ENCODE measurements around the gene CHSY1.
"Not testable (repeated sequence)": the region's sequence is repeated elsewhere in the genome, so short reads cannot be mapped to it uniquely, and the experiment has no call there.

Gene CHSY1

DNA sequence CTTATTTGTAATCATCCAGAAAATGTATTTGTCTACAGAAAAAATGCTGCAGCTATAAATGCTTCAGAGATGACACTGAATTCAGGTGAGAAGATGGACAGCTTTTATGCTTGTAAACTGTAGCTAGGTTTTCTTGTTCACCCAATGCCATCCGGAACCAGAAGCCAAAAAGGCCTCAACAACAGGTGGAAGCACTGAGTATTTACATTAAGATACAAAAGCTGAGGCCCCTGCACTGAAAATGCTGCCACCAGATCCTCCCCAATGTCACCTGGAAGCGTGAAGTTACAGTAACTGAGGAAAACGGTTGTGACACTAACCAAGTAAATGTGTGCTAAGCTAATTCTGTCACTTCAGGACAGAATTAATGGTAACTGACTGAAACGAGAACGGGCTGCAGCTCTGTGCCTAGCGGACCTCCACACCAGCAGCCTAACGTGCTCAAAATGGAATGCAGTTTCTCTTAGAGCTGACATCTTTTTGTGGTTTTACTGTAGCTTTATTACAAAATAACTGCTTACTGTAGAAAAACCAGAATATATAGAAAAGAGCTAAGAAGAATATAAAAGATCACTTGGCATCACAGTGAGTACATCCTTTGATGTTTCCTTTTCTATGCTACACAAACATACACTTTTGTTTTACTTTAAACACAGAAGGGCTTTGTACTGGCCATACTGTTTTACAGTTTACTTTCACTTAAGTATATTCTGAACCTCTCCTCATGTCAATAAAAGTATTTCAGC lies 7.6 kb downstream of the CHSY1 start:
- no peak for DNase-seq (ENCODE audit: low read depth)

GRCh38 chr15:101243420-101243819 lies 8.4 kb downstream of the CHSY1 start:
- DNase-seq (ENCODE audit: low read depth): no peak

- no peak for DNase-seq (ENCODE audit: low read depth)
Observed at GRCh38 chr15:101242999-101243336, 8.9 kb downstream of the CHSY1 start.

GRCh38 chr15:101242160-101242998 lies 9.5 kb downstream of the CHSY1 start:
- DNase-seq (ENCODE audit: low read depth): peak; percentile 33

GRCh38 chr15:101240358-101240757 lies 11.5 kb downstream of the CHSY1 start:
- DNase-seq (ENCODE audit: low read depth): no peak

DNA sequence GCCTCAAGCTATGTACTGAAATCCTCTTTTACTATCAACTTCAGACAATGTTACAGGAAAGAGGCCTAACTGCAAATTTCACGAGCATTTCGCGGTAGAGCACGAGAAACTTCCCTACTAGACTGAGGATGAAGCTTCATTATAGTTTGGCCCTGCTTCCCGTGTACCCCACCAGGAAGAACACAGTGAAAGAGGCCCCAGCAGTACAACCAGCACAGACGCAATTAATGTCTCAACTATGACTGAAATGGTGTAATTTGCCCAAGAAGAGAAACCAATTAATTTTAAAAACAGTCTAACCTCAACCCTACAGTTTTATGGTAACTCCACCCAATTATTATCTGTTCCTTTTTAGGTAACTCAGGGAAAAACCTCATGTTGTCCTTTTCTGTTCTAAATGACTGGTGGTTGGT lies 12.1 kb downstream of the CHSY1 start:
- DNase-seq (ENCODE audit: low read depth): no peak

DNA sequence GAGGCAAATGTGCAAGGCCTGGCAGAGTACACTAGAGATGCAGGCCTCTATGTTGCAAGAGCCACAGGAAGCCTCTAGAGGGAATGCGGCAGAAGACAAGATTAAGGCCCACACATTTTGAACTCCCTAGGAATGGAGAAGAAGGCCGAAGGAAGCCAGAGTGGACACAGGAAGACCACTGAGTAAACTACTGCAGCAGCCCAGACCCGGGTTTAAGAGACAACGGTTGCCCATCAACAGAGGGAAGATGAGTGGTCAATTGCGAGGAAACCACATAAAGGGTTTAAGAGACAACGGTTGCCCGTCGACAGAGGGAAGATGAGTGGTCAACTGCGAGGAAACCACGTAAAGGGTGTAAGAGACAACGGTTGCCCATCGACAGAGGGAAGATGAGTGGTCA lies 14.6 kb downstream of the CHSY1 start:
- no peak for DNase-seq (ENCODE audit: low read depth)

DNA sequence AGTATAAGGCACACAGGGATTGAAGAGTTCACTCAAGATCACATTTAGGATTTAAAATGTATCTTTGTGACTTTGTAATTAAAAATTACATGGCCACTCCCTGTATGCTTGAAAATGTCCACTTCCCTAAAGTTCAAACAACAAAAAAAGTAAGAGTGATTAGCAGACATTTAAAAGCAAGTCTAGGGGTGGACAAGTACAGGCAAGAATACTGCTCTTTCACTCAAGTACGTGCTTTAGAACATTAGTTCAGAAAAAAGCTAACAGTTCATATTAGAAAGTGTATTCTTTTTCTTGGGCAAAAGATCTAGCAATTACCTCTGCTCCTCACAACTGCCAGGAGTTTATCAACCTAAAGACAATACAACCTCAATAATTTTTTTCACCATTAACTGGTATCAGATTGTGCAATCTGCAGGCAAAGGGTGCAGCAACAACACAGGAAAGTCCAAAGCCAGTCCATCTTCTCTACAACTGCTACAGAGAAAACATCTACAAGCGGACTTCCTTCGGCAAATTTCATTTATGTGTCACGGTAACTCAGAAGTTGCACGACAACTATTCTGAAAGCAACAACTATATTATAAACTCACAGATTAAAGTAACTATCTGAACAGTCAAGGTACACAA lies 18.1 kb downstream of the CHSY1 start:
- DNase-seq (ENCODE audit: low read depth): no peak

DNA sequence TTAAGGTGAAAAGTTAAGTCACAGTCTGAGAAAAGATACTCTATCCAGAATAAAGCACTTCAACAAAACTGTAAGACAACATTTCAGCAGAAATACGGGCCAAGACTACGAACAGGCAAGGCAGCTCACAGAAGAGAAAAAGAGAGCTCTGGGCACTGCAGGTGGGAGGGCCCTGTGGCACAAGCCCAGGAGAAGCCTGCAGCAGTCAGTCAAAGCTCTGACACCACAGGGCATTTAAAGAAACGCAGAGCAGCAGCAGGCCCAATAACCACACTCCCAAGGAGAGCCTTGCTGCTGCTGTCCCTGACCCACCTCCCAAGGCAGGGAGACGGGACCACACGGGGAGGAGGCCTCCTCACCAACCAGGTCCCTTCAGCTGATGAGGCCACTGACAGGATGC lies 19.2 kb downstream of the CHSY1 start:
- DNase-seq (ENCODE audit: low read depth): no peak

GRCh38 chr15:101228313-101228712 lies 23.5 kb downstream of the CHSY1 start:
- no peak for DNase-seq (ENCODE audit: low read depth)

- no peak for DNase-seq (ENCODE audit: low read depth)
Observed at GRCh38 chr15:101225658-101226057, 26.2 kb downstream of the CHSY1 start.

DNA sequence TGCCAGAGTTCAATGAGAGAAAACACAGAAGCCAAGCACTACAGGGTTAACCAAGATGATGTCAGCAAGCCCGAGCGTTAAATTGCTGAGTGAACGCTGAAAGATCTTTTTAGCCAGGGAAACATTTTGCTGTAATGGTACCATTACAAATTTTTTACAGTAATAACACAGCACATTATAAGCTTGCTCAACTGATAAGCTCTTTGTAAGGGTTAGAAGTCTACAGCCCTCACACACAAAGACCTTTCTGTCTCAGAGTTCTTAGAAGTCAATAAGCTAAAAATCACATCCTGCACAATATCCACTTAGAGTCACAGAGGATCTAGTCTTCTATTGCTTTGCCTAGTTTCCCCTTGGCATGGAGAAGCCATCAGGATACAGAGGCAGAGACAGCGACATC lies 29.9 kb downstream of the CHSY1 start:
- DNase-seq (ENCODE audit: low read depth): no peak

DNA sequence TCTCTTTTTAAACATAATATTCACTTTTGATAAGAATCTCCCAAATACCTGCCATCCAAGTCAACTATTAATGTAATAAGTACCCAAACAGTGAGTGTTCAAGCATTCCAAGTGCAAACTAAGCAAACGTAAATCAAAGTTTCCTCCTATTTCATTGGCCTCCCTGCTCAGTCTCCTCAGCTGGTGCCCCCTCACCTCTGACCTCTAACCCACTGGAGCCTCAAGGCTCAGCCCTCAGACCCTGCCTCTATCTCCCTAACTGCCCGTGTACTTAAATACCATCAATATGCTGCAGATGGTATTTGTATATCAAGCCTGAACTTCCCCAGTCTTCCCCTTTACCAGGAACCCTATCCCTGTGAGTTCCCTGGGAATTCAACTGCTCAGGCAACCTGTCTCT lies 31.8 kb downstream of the CHSY1 start:
- no peak for DNase-seq (ENCODE audit: low read depth)

DNA sequence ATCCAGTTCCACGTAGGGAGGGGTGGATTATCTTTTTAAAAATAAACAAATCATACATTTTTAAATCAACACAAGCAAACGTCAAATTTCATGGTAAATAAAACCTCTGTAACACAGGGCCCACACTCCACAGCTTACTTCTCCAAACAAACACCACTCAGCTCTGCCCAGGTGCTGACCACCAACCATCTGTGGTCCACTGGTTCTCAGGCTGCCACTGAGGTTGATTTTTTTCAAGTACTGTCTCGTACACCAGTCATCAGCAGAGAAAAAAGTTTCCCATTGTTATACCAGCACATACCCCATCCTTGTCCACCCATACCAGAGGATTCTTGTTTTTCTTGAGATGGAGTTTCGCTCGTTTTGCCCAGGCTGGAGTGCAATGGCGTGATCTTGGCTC lies 32.4 kb downstream of the CHSY1 start:
- DNase-seq (ENCODE audit: low read depth): no peak

- DNase-seq (ENCODE audit: low read depth): no peak
Observed at GRCh38 chr15:101217446-101217845, 34.4 kb downstream of the CHSY1 start.

- DNase-seq (ENCODE audit: low read depth): no peak
Observed at GRCh38 chr15:101216100-101216499, 35.7 kb downstream of the CHSY1 start.

- no peak for DNase-seq (ENCODE audit: low read depth)
Observed at GRCh38 chr15:101215681-101216080, 36.2 kb downstream of the CHSY1 start.

DNA sequence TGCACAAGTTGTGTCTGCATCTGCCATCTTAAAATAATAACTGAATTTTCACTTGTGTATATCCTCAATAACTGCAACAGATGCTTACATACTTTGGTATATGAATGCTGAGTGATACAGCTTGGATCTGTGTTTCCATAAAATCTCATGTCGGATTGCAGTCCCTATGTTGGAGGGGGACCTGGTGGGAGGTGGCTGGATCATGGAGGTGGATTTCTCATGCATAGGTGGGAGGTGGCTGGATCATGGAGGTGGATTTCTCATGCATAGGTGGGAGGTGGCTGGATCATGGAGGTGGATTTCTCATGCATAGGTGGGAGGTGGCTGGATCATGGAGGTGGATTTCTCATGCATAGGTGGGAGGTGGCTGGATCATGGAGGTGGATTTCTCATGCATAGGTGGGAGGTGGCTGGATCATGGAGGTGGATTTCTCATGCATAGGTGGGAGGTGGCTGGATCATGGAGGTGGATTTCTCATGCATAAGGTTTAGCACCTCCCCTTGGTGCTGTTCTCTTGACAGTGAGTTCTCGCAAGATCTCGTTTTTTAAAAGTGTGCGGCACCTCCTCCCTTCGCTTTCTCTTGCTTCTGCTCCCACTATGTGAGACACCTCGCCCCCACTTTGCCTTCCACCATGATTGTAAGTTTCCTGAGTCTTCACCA lies 37.3 kb downstream of the CHSY1 start:
- not testable (repeated sequence) for DNase-seq (ENCODE audit: low read depth)

GRCh38 chr15:101213570-101213969 lies 38.3 kb downstream of the CHSY1 start:
- no peak for DNase-seq (ENCODE audit: low read depth)

GRCh38 chr15:101213147-101213546 lies 38.7 kb downstream of the CHSY1 start:
- no peak for DNase-seq (ENCODE audit: low read depth)

DNA sequence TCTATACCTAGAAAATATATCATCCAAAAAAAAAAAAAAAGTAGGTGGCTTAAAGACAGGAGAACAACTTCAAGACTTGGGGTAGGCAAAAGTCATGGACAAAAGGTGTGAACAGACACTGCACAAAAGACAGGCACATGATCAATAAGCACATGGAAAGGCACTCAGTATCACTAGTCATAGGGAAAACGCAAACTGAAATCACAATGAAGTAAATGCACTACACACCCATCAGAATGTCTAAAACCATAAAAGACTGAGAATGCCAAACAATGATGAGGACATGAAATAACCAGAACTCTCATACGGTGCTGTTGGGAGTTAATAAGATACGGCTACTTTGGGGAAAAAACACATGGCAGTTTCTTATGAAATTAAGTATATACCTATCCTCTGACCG lies 40.0 kb downstream of the CHSY1 start:
- DNase-seq (ENCODE audit: low read depth): no peak

DNA sequence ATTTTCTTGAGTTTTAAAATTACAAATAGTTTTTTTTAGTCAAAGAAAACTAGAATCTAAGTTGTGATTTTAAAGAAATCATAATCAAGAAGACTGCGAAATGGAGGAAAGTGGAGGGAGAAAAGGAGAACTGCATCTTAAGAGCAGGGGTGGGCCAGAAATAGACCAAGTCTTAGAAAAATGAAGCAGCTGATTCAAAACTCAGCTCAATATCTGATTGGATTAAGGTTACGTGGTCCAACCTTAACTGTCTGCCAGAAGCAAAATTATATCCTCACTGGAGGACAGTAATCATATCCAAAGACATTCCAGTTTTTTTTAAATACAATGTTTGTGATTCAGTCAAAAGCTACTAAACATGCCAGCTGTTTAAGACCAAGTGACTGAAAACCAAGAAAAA lies 41.4 kb downstream of the CHSY1 start:
- DNase-seq (ENCODE audit: low read depth): no peak

GRCh38 chr15:101210058-101210457 lies 41.8 kb downstream of the CHSY1 start:
- DNase-seq (ENCODE audit: low read depth): no peak
